ENCODE measurements around the gene SYNM.
"Not testable (repeated sequence)": the region's sequence is repeated elsewhere in the genome, so short reads cannot be mapped to it uniquely, and the experiment has no call there.

Gene SYNM, protein sequence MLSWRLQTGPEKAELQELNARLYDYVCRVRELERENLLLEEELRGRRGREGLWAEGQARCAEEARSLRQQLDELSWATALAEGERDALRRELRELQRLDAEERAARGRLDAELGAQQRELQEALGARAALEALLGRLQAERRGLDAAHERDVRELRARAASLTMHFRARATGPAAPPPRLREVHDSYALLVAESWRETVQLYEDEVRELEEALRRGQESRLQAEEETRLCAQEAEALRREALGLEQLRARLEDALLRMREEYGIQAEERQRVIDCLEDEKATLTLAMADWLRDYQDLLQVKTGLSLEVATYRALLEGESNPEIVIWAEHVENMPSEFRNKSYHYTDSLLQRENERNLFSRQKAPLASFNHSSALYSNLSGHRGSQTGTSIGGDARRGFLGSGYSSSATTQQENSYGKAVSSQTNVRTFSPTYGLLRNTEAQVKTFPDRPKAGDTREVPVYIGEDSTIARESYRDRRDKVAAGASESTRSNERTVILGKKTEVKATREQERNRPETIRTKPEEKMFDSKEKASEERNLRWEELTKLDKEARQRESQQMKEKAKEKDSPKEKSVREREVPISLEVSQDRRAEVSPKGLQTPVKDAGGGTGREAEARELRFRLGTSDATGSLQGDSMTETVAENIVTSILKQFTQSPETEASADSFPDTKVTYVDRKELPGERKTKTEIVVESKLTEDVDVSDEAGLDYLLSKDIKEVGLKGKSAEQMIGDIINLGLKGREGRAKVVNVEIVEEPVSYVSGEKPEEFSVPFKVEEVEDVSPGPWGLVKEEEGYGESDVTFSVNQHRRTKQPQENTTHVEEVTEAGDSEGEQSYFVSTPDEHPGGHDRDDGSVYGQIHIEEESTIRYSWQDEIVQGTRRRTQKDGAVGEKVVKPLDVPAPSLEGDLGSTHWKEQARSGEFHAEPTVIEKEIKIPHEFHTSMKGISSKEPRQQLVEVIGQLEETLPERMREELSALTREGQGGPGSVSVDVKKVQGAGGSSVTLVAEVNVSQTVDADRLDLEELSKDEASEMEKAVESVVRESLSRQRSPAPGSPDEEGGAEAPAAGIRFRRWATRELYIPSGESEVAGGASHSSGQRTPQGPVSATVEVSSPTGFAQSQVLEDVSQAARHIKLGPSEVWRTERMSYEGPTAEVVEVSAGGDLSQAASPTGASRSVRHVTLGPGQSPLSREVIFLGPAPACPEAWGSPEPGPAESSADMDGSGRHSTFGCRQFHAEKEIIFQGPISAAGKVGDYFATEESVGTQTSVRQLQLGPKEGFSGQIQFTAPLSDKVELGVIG (N-terminal part only)

DNA sequence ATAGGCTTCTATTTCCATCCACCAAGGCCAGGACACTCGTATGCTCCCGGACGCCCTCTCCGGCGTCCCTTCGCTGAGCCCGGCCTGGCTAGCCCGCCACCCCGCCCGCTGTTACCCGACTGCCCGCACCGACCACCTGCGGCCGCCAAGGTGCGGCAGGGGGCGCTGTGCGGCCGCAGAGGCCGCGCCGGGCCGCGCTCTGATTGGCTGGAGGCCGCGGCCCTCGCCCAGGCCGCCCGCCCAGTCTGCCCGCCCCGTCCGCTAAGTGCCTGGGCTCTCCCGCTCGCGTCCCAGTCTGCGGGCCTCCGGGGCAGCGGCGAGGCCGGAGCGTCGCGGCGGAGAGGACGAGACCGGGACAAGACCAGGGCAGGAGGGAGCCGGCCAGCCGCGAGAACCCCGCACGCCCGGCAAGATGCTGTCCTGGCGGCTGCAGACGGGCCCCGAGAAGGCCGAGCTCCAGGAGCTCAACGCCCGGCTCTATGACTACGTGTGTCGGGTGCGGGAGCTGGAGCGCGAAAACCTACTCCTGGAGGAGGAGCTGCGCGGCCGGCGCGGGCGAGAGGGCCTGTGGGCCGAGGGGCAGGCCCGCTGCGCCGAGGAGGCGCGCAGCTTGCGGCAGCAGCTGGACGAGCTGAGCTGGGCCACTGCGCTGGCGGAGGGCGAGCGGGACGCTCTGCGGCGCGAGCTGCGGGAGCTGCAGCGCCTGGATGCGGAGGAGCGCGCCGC, at the start of gene SYNM:
Gene SYNM (plus strand): TSS at position 293 of the 726 bp plus-strand sequence. CDS start 120 bp downstream, at position 413.
- H3K27me3 ChIP-seq (ENCODE audit: control insufficient read depth, insufficient read depth, low read length), result peaks cover 21% of the 10 kb centered on the region
- no peaks in the 10 kb centered on the region for H3K36me3 ChIP-seq (ENCODE audit: control insufficient read depth, insufficient read depth, low read length)
- peaks cover 14% of the 10 kb centered on the region for H3K4me1 ChIP-seq (ENCODE audit: control insufficient read depth, insufficient read depth, low read length)
- H3K9ac ChIP-seq (ENCODE audit: low read length), result peak within 1 kb of the TSS; percentile 38
- peak within 1 kb of the TSS; percentile 9 for H3K4me3 ChIP-seq (ENCODE audit: low read length)
- no peaks in the 10 kb centered on the region for H3K9me3 ChIP-seq (ENCODE audit: control insufficient read depth, low read length)

DNA sequence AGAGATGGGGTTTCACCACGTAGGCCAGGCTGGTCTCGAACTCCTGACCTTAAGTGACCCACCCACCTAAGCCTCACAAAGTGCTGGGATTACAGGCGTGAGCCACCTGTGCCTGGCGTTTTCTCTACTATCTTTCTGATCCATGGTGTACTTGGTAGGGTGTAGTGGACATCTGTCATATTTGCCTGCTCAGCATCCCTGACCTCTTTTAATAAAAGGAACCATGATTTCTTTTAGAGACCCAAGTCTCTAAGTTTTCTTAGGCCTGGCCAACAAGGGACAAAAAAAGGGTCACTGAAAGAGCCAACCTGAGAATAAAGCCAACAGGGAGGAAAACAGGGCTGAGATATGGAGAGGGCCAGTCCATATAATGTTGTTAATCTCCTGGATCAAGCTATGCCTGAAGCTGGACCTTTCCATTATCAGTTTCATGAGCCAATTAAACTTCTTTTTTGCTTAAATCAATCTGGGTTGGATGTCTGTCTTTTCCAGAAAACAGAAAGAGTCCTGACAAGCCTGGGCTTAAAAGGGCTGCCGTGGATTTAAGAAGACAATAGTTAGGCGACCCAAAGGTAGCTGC, 49.2 kb upstream of the SYNM start:
- H3K9ac ChIP-seq (ENCODE audit: low read length), result no peak overlapping the region
- peaks cover 16% of the 10 kb centered on the region for H3K27me3 ChIP-seq (ENCODE audit: control insufficient read depth, insufficient read depth, low read length)
- no peaks in the 10 kb centered on the region for H3K9me3 ChIP-seq (ENCODE audit: control insufficient read depth, low read length)
- no peak overlapping the region for H3K4me3 ChIP-seq (ENCODE audit: low read length)
- H3K36me3 ChIP-seq (ENCODE audit: control insufficient read depth, insufficient read depth, low read length), result no peaks in the 10 kb centered on the region
- peaks cover 7% of the 10 kb centered on the region for H3K4me1 ChIP-seq (ENCODE audit: control insufficient read depth, insufficient read depth, low read length)

DNA sequence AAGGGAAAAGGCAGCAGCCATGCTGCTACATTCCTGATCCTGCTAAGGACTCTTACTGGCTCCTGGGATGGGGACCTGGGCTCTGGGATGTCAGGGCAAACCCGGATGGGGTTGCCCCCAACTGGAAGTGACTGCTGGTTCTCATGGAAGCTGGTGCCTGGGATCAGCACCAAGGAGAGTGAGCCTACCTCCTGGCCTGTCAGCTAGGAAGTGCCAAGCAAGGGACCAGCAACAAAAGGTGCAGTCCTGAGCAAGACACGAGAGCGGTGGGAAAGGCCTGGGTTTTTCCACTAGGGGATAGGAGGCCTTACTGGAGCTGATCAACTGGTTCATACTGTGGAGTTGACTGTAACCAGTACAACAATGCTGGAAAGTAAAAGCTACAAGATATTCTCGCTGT, 47.9 kb upstream of the SYNM start:
- Histone ChIP-seq H3K27me3 (ENCODE audit: control insufficient read depth, insufficient read depth, low read length) (peaks cover 16% of the 10 kb centered on the region), H3K4me1 (ENCODE audit: control insufficient read depth, insufficient read depth, low read length) (peaks cover 7% of the 10 kb centered on the region), H3K9ac (ENCODE audit: low read length) (no peak overlapping the region)

DNA sequence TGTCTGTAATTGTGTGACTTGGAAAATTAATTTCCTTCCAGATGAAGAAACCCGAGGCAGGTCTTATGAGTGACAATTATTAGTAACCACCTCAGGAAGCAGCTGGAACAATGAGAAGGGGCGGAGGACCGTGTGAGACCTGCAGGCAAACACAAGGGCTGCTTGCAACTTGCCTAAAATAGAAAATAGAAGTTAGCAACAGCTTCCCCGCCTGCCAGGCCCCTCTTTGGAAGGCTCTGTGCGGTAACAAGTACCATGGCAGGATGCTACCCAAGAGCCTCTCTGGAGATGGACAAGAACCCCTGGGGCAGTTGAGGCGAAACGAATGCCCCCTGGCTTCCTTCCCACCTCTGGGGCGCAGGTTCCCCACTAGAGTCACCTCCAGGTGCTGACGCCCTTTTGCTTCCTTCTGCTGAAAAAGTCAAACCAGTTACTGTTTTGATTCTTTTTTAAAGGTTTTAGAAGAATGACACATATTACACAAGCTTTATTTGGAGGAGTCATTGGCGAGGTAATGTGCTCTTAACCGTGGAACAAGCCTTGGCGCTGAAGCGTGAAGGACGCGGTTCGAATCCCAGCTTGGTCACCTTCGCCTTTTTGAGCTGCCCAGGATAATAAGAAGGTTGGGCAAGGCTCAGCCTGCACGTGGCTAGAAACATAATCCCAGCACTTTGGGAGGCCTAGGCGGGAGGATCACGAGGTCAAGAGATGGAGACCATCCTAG, 47.0 kb upstream of the SYNM start:
- H3K9me3 ChIP-seq (ENCODE audit: control insufficient read depth, low read length), result no peaks in the 10 kb centered on the region
- peaks cover 7% of the 10 kb centered on the region for H3K4me1 ChIP-seq (ENCODE audit: control insufficient read depth, insufficient read depth, low read length)
- H3K36me3 ChIP-seq (ENCODE audit: control insufficient read depth, insufficient read depth, low read length), result no peaks in the 10 kb centered on the region
- no peak overlapping the region for H3K9ac ChIP-seq (ENCODE audit: low read length)
- H3K27me3 ChIP-seq (ENCODE audit: control insufficient read depth, insufficient read depth, low read length), result peaks cover 16% of the 10 kb centered on the region
- H3K4me3 ChIP-seq (ENCODE audit: low read length), result no peak overlapping the region

More for the DNA sequence above, 47.9 kb upstream of the SYNM start:
- Histone ChIP-seq H3K4me3 (ENCODE audit: low read length) (no peak overlapping the region), H3K36me3 (ENCODE audit: control insufficient read depth, insufficient read depth, low read length) (no peaks in the 10 kb centered on the region), H3K9me3 (ENCODE audit: control insufficient read depth, low read length) (no peaks in the 10 kb centered on the region)

DNA sequence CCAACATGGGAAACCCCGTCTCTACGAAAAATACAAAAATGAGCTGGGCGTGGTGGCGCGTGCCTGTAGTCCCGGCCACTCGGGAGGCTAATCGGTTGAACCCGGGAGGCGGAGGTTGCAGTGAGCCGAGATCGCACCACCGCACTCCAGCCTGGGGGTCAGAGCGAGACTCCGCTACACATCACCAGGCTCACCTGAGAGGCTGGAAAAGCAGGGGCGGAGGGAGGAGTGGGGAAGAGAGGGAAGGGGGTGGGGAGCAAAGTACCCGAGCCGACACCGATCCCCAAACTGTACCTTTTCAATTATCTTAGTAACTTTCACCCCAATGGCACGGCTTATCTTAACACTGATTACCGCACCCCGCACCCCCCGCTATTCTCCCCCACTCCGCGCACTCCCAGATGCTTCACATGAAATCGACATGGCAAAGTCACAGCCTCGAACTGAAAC, 46.4 kb upstream of the SYNM start:
- H3K9me3 ChIP-seq (ENCODE audit: control insufficient read depth, low read length), result no peaks in the 10 kb centered on the region
- H3K27me3 ChIP-seq (ENCODE audit: control insufficient read depth, insufficient read depth, low read length), result peaks cover 16% of the 10 kb centered on the region
- H3K4me3 ChIP-seq (ENCODE audit: low read length), result no peak overlapping the region
- peaks cover 7% of the 10 kb centered on the region for H3K4me1 ChIP-seq (ENCODE audit: control insufficient read depth, insufficient read depth, low read length)
- no peak overlapping the region for H3K9ac ChIP-seq (ENCODE audit: low read length)
- no peaks in the 10 kb centered on the region for H3K36me3 ChIP-seq (ENCODE audit: control insufficient read depth, insufficient read depth, low read length)

DNA sequence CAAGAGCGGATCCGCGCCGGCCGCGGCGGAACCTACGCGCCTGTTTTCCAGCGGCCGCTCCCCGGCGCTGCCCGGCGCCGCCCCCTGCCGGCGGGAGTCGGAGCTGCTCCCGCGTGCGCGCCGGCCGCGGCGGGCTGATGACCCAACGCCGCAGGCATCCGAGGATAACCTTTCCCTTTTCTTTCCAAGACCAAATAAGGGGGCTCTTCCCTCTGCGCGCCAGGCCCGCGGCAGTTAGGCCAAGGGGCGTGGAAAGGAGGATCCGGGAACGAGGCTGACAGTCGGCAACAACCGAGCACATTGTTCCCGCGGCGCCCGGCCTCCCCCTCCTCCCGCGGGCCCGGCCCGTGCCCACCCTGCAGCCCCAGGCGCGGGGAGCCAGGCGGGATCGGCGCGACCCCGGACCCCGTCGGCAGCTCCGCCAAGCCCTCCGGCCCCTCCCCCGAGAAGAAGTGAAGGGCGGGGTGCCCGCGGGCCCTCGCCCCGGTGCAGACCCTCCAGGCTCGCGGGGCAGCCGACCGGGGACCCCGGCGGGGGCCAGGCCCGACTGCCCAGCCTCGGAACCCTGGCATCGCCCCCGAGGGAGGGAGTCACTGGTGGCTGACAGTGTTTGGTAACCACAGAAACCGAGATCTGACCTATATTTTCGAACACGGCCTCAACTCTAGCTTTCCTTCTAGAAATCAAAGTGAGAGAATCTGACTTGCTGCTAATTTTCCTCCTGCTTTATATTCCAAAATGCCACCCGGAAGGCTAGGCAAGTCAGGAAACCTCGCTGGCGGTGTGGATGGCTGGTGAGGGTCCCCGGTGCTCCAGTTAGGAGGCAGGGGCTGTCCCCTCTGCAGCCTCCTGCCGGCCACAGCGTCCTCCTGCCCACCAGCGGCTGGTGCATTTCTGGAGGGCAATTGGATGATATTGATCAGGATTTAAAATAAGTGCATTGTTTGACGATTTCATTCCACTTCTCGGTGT, 45.6 kb upstream of the SYNM start:
- Histone ChIP-seq H3K4me3 (ENCODE audit: low read length) (peak overlapping the region; percentile 38), H3K36me3 (ENCODE audit: control insufficient read depth, insufficient read depth, low read length) (no peaks in the 10 kb centered on the region), H3K27me3 (ENCODE audit: control insufficient read depth, insufficient read depth, low read length) (peaks cover 16% of the 10 kb centered on the region), H3K9me3 (ENCODE audit: control insufficient read depth, low read length) (no peaks in the 10 kb centered on the region), H3K4me1 (ENCODE audit: control insufficient read depth, insufficient read depth, low read length) (peaks cover 7% of the 10 kb centered on the region), H3K9ac (ENCODE audit: low read length) (peak overlapping the region; percentile 75)

DNA sequence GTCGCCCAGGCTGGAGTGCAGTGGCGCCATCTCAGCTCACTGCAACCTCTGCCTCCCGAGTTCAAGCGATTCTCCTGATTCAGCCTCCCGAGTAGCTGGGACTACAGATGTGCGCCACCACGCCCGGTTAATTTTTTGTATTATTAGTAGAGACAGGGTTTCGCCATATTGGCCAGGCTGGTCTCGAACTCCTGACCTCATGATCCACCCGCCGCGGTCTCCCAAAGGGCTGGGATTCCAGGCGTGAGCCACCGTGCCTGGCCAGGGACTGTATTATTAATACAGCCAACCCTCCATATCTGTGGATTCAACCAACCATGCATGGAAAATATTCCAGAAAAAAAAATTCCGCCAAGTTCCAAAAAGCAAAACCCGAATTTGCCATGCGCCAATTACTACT, 44.7 kb upstream of the SYNM start:
- H3K27me3 ChIP-seq (ENCODE audit: control insufficient read depth, insufficient read depth, low read length), result peaks cover 16% of the 10 kb centered on the region
- not testable (repeated sequence) for H3K36me3 ChIP-seq (ENCODE audit: control insufficient read depth, insufficient read depth, low read length); H3K9ac ChIP-seq (ENCODE audit: low read length); H3K4me3 ChIP-seq (ENCODE audit: low read length); H3K4me1 ChIP-seq (ENCODE audit: control insufficient read depth, insufficient read depth, low read length); H3K9me3 ChIP-seq (ENCODE audit: control insufficient read depth, low read length)

DNA sequence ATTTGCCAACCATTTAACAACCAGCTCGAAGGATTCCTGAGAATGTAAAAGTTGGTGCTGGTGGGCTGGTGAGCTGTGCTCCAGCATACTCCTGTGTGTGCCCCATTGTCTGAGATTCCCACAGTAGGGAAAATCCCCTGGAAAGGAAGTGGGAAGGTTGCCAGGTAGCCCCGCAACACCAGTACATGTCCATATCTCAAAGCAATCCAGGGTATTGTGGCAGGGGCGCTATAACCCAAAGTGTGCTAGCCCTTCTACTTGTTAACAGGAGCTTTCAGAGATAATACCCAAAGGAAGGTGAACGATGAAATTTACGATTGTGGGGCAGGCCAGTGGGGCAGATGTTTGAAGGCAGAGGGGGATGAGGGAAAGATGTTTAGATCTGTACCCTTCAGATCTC, 42.7 kb upstream of the SYNM start:
- H3K9me3 ChIP-seq (ENCODE audit: control insufficient read depth, low read length), result no peaks in the 10 kb centered on the region
- peaks cover 7% of the 10 kb centered on the region for H3K4me1 ChIP-seq (ENCODE audit: control insufficient read depth, insufficient read depth, low read length)
- no peak overlapping the region for H3K4me3 ChIP-seq (ENCODE audit: low read length)
- H3K9ac ChIP-seq (ENCODE audit: low read length), result no peak overlapping the region
- peaks cover 16% of the 10 kb centered on the region for H3K27me3 ChIP-seq (ENCODE audit: control insufficient read depth, insufficient read depth, low read length)
- H3K36me3 ChIP-seq (ENCODE audit: control insufficient read depth, insufficient read depth, low read length), result no peaks in the 10 kb centered on the region

DNA sequence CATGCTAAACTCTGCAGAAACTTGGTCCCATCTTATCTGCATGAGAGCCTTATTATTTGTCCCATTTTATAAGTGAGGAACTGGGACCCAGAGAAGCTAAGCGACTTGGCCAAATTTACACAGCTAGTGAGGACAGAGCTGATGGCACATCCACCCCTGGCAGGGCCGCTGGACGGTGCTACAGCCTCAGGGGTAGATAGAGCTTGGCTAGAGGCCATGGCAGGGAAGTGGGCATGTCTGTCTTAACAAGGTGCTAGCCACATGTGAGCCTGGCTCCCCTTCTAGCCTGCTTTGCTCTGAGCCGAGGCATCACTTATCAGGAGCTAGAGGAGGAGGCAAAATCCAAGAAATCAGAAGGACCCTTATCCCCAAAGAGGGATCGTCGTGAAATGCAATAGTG, 36.7 kb upstream of the SYNM start:
- H3K4me3 ChIP-seq (ENCODE audit: low read length), result no peak overlapping the region
- H3K9ac ChIP-seq (ENCODE audit: low read length), result no peak overlapping the region
- no peaks in the 10 kb centered on the region for H3K9me3 ChIP-seq (ENCODE audit: control insufficient read depth, low read length)
- no peaks in the 10 kb centered on the region for H3K27me3 ChIP-seq (ENCODE audit: control insufficient read depth, insufficient read depth, low read length)
- no peaks in the 10 kb centered on the region for H3K4me1 ChIP-seq (ENCODE audit: control insufficient read depth, insufficient read depth, low read length)
- no peaks in the 10 kb centered on the region for H3K36me3 ChIP-seq (ENCODE audit: control insufficient read depth, insufficient read depth, low read length)

DNA sequence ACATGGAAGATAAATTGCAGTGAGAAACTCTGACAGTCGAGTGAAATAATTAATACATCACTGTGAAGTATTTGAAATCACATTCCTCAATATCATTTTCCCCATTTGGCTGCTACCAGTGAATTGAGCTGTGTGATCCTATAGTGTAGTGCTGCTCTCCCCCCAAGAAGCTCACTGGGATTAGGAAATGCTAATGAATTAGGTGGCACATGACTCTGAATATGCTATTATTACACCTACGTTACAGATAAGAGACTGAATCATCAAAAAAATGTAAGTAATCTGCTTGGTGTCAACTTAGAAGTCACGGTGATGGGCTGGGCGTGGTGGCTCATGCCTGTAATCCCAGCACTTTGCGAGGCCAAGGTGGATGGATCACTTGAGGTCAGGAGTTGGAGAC, 34.7 kb upstream of the SYNM start:
- Histone ChIP-seq H3K4me3 (ENCODE audit: low read length) (no peak overlapping the region), H3K9ac (ENCODE audit: low read length) (no peak overlapping the region), H3K9me3 (ENCODE audit: control insufficient read depth, low read length) (no peaks in the 10 kb centered on the region), H3K4me1 (ENCODE audit: control insufficient read depth, insufficient read depth, low read length) (no peaks in the 10 kb centered on the region), H3K27me3 (ENCODE audit: control insufficient read depth, insufficient read depth, low read length) (no peaks in the 10 kb centered on the region), H3K36me3 (ENCODE audit: control insufficient read depth, insufficient read depth, low read length) (no peaks in the 10 kb centered on the region)

All from mucosa of stomach (tissue), 1 donor.